Measurements from ENCODE around the gene PSKH1.
A peak's percentile ranks its signal among the peaks of the same experiment; 100 is the strongest.
"Not testable (repeated sequence)": the region's sequence is repeated elsewhere in the genome, so short reads cannot be mapped to it uniquely, and the experiment has no call there.

The PSKH1 gene

DNA sequence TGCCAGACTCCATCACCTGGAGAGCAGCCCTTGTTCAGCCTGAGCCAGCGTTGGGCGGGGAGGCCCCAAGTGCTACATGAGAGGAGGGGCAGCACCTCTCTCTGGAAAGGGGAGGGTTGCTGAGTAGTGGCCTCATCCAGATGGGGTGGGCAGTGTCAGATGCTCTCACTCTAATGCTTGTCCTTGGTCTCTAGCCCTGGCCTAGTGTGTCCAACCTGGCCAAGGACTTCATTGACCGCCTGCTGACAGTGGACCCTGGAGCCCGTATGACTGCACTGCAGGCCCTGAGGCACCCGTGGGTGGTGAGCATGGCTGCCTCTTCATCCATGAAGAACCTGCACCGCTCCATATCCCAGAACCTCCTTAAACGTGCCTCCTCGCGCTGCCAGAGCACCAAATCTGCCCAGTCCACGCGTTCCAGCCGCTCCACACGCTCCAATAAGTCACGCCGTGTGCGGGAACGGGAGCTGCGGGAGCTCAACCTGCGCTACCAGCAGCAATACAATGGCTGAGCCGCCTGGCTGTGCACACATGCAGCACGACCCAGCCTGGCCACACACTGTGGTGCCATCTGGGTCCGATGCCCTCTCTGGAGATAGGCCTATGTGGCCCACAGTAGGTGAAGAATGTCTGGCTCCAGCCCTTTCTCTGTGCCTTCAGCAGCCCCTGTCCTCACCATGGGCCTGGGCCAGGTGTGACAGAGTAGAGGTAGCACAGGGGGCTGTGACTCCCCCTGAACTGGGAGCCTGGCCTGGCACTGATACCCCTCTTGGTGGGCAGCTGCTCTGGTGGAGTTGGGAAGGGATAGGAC is 34.3 kb downstream of the PSKH1 start:
- no peak for DNase-seq

DNA sequence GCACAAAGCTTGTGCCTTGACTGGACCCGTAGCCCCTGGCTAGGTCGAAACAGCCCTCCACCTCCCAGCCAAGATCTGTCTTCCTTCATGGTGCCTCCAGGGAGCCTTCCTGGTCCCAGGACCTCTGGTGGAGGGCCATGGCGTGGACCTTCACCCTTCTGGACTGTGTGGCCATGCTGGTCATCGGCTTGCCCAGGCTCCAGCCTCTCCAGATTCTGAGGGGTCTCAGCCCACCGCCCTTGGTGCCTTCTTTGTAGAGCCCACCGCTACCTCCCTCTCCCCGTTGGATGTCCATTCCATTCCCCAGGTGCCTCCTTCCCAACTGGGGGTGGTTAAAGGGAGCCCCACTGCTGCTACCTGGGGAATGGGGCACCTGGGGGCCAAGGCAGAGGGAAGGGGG is 35.1 kb downstream of the PSKH1 start:
- no peak for DNase-seq

DNA sequence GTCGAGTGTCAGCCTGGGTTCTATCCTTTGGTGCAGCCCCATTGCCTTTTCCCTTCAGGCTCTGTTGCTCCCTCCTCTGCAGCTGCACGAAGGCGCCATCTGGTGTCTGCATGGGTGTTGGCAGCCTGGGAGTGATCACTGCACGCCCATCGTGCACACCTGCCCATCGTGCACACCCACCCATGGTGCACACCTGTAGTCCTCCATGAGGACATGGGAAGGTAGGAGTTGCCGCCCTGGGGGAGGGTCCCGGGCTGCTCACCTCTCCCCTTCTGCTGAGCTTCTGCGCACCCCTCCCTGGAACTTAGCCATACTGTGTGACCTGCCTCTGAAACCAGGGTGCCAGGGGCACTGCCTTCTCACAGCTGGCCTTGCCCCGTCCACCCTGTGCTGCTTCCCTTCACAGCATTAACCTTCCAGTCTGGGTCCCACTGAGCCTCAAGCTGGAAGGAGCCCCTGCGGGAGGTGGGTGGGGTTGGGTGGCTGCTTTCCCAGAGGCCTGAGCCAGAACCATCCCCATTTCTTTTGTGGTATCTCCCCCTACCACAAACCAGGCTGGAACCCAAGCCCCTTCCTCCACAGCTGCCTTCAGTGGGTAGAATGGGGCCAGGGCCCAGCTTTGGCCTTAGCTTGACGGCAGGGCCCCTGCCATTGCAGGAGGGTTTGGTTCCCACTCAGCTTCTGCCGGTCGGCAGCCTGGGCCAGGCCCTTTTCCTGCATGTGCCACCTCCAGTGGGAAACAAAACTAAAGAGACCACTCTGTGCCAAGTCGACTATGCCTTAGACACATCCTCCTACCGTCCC is 35.7 kb downstream of the PSKH1 start:
- DNase-seq: peak; percentile 29

DNA sequence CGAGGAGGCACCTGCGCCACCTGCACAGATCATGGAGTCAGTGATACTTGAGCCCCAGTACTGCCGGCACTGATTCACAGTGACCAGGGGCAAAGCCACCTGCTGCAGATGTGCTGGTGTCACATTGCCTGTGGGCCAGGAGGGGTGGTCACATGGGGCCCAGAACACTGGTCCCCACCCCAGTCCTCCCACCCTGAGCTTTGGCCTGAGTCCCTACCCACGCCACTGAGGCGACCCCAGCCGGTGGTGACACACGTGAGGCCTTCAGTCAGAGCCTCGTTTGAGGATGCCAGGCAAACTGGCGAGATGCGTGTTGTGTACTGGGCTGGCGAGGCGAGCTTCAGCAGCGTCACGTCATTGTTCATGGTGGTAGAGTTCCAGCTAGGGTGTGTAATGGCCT is 37.1 kb downstream of the PSKH1 start:
- no peak for DNase-seq

DNA sequence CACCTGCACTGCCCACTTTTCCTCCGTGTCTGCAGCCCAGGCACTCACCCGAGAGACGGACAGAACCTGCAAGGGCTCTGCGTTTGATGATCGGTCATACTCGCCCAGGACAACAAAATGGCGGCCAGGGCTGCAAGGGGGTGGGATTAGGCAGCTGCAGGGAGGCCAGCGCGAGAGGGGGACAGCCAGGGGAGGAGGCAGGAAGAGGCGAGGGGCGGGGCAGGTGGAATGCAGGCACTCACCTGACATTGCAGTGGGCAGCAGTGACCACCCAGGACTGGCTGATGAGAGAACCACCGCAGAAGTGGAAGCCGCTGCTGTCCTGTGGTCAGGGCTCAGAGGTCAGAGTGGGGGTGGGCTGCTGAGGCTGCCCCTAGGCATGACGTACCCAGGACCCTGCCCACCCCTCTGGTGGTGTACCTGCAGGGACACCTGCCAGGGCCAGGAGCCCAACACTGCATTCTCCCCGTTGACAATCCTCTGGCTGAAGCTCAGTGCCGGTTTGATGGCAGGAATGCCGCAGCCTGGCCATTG is 37.7 kb downstream of the PSKH1 start:
- DNase-seq: no peak

DNA sequence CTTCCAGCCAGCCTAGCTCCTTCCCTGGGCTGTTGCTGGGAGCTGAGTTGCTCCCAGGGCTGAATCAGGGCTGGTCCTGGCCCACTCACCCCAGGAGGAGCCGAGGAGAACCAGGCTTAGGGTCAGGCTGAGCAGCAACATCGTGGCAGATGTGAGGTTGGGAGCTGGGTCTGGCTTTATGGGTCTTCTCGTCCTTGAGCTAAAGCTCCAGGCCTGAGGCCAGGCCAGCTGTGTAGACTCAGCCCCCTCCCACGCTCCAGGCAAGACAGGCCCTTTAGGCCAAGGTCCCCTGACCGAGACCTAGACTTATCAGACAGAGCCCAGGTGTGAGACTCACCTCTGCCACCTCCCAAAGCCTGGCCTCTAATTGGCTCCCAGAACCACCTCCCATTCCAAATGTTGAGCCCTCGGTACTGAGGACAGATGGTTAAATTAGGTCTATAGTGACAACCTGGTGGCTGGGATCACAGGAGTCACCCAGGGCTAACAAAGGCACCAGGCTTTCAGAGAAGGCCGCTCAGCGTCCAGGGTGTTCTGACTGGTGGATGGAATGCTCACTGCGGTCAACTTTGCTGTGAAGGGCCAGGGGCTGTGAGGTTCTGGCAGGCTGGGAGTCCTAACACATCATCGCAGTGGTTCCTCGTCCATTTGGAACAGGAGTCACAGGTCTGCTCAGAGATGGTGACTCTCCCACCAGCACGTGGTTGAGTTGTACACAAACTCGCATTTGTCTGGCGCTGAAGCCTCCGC is 38.8 kb downstream of the PSKH1 start, which contains the start of gene CTRL:
CTRL (minus strand) TSS at position 151 of the 750 bp plus-strand sequence; CDS start at position 141, 10 bp downstream.
- DNase-seq: no peak

DNA sequence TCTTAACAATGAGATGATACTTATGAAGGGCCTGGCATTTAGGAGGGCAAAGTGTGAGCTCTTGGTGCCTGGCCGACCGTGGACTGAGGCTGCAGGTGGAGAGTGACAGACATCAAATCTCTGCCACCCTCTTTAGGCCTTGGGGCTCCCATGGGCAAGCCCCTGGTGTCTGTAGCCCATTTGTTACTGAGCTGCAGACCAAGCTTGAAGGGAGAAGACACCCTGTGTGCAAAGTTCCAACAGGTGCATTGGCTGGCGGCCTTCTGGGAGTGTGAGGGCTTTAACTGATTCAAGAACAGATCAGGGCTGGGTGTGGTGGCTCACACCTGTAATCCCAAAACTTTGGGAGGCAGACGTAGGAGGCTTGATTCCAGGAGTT is 39.4 kb downstream of the PSKH1 start:
- DNase-seq: no peak

DNA sequence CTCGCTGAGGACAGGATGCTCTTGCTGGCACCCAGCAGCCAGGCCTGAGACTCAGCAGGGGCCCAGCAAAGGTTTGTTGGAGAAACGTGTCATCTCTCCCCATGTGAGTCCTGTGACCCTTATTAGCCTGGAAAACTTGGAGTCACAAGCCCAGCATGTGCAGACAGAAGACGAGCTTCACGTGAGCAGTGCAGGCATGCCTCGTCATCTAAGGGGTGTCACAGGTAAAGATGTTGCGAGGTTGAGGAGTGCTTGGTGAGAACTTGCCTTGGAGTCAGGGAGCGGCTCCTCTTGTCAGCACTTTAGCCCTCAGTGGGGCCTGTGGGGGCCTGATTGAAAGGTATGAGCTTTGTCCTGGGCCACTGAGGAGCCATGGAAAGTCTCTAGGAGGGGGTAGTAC is 40.8 kb downstream of the PSKH1 start:
- no peak for DNase-seq

DNA sequence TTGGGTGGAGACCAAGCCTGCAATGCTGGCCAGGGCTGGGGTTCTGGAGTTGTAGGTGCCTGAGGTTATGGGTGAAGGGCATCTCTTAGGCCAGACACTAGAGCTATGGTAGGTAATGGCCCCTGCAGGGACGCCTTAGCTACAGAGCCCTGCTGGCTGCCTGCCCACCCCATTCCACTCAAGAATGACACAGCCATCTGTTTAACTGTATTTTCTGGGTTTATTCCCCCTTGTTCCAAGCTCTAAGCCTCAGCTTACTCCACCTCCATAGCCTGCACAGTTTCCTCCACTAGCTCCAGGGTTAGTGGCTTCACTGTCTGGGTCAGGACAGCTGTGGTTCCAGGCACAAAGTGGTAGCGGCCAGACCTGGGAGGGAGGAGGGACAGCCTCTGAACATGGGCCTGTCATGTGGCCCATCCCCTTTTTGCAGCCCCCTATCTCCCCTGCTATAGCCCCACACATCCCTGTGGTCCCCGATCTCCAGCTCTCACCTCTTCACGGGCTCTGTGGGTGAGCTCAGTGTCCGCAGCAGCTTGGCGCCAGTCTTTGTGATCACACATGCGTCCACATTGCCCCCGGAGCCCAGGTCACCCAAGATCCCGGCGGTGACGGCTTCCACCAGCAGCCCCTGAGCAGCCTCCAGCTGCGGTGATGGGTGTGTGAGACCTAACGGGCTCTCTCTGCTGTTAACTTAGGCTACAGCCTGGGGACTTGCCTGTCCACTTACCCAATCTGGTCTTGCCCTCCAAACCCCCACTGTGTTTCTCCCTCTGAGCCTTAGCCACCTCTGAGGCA is 41.4 kb downstream of the PSKH1 start:
- DNase-seq: no peak

DNA sequence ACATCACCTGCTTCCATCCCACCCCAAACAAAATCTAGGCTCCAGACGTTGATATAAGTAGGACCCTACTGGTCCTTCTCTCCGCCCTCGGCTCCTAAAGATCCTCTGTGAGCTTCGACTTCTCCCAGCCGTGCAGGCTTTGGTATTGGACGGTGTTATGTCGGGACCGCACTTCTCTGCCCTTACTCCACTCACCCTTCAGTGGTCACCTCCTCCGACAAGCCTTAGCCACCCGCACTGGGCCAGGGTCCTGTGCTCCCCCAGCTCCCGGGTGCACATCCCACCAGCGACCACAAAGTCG is 42.0 kb downstream of the PSKH1 start:
- DNase-seq: no peak

DNA sequence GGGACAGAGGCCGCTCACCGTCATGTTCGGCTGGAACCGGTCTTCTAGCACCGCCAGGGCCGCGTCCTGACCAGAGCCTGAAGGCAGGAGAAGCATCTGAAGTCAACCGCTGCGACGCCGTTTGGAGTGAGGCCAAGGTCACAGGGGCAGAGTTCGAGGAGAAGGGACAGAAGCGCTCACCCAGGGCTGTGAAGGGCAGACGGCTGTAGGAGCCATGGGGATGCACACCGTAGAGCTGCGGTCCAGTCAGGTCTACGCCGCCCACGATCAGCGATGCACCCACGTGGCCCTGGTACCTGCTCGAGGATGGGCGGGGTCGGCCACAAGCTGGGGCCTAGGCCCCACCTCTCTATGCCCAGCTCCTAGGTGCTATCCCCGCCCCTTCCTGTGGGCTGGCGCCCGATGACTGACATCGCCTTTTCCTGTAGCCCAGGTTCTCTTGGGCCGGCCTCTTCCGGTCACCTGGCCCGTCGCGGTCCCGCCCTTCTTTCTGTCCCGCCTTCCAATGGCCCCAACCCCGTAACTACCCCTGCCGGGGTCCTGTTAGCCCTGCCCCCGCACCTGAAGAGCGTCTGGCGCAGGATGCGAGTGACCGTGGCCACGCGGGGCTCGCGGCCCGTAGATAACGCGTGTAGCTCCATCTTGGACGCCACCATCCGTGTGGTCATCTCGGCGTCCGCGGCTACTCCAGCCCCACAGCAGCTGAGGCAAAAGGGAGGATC is 42.5 kb downstream of the PSKH1 start:
- peak; percentile 91 for DNase-seq

DNA sequence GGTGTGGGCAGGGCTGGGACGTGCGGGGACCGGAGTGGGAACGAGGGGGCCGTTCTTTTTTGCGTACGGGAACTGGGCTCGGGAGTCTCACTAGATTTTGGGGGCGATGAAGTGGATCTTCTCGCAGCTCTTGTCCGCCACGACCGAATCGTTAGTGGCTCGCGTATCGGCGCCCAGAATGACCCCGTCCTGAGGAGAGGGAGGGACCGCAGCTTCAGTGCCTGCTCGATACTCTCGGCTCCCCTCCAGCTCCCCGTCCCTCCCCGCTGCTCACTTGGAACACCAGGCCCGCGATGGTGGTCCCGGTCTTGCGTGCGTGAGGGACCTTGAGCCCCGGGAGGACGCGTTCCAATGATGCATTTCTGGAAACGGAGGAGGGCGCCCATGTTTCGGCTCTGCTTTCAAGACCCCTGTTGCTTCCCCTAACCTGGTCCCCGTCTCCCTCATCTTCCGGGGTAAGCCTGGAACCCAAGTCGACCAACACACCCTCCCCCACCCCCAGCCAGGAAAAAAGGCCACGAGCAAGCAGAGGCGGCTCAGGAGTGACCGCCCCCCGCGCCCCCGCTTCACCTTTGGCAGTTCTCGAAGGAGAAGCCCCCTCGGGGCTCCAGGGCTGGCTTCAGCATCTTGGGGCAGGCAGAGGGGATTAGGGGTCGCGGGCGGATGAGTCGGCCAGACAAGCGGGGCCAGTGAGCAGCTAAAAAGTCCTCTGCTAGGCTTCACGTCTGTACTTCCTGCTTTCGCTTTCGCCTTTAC is 43.2 kb downstream of the PSKH1 start, which contains the start of gene PSMB10:
PSMB10 (minus strand) TSS at position 727 of the 756 bp plus-strand sequence; CDS start at position 626, 101 bp downstream.
- DNase-seq: no peak

DNA sequence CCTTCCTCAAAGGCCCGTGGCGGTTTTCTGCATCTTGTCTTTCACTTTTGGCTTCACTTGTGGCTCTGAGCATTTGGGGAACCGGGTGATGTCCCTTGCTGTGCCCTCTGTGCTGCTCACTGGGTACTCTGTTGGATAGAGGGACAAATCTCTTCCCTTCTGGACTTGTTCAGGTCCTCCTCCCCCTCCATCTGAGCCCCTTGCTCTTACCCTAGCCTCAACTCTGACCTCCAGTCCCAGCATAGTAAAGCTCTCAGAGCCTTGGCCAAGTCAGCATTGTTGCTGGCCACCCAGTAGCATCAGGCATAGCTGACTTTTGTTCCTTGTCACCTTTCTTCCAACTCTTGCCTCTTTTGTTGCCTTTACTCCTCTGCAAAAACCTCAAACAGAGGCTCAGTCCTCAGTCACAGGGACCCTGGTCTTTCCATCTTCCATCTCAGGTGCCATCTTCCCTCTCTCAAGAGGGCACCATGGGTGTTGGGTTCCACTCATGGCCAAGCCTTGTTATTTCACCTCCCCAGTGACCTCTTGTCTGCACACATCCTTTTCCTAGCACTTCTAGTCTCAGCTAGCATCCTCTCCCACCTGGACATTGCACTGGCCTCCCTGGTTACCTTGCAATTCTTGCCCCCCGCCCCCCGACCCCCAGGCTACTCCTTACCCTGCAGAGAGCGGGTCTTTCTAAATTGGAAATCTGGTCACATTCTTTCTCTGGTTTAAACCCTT is 44.0 kb downstream of the PSKH1 start:
- no peak for DNase-seq

DNA sequence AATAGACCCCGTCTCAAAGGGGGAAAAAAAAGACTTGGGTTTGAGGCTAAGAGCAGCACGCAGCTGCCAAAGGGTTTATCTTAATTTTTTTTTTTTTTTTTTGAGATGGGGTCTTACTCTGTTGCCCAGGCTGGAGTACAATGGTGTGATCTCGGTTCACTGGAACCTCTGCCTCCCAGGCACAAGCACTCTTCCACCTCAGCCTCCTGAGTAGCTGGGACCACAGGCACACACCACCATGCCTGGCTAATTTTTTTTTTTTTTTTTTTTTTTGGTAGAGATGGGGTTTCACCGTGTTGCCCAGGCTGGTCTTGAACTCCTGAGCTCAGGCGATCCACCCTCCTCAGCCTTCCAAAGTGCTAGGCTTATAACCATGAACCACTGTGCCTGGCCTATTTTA is 44.7 kb downstream of the PSKH1 start:
- DNase-seq: not testable (repeated sequence)

DNA sequence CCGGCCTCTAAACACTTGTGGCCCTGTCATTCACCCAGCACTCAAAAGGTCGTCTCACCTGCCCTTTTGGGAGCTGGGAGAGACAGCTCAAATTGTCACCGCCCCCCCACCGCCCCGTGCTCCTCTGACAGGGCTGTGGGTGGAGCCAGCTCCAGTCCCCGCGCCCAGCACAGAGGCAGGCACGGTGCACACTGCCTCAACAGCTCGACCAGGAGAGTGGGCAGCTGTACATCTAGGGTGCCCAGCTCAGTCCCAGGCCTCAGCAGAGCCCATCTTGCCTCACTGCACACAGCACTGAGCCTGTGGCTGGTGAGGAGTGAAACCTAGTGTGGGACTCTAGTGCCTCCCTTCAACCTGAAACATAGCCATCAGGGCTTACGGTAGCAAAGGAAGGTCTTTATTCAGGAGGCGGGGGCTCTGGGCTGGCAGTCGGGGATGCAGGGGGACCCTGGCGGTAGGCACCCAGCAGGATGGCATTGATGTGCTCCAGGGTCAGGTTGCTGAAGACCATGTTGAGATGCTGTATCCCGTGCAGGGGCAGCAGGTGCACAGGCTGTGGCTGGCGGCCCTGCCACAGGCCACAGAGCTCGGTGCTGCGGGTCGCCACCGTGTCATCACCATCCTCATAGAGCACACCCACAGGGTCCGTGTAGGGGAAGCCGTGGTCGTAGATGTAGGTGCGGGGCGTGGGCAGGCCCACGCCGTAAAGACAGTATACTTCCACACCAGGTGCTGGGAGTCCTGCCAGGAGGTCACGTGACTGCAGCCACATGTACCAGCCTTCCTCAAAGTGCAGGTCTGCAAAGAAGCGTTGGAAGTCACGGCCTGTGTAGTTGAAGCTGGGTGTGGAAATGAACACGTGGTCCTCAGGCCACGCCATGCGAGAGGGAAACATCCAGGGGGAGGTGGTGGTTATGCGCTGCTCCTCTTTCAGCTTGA is 46.7 kb downstream of the PSKH1 start:
- no peak for DNase-seq

DNA sequence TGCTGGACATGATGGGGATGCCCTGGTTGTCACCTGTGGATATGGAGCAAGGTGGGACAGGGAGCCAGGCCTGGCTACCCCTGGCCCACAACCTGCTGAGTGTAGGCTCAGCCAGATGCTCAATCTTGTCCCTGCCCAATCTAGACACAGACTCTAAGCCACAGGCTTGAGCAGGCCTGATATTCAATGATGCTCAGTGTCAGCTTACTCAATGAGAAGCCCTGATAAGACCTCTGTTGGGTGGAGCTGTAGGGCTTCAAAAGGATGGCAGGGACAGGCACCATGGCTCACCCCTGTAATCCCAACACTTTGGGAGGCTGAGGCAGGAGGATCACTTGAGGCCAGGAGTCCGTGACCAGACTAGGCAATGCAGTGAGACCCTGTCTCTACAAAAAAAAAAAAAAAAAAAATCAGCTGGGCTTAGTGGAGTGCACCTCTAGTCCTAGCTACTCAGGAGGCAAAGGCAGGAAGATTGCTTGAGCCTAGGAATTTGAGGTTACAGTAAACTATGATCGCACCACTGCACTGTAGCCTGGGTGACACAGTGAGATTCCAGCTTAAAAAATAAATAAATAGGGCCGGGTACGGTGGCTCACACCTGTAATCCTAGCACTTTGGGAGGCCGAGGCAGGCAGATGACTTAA is 47.5 kb downstream of the PSKH1 start:
- DNase-seq: no peak

DNA sequence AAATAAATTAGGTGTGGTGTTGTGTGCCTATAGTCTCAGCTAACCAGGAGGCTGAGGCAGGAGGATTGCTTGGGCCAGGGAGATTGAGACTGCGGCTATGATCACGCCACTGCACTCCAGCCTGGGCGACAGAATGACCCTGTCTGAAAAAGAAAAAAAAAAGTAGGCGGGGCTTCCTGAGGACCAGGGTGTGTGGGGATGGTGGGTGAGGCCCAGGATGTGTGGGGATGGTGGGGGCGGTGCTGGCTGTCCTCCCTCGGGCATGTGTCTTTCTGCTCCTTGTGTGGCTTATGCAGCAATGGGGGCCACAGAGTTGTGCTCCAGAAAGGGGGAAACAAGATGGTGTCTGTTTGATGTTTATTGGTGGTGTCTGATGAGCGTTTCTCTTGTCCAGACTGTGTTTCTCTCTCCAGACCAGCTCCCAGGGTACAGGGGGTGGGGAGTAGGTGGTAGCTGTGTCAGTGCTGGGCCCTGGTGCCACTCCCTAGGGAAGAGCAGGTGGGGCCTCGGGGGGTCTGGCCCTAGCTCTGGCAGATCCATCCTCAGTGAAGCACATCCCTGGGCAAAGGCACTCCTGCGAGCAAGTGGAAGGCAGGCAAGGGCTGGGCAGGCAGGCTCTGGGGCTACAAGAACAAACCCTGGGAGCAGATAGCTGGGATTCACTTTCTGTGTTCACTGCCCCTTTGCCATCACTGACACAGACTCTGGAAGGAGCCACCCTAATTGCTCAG is 48.6 kb downstream of the PSKH1 start:
- DNase-seq: no peak

DNA sequence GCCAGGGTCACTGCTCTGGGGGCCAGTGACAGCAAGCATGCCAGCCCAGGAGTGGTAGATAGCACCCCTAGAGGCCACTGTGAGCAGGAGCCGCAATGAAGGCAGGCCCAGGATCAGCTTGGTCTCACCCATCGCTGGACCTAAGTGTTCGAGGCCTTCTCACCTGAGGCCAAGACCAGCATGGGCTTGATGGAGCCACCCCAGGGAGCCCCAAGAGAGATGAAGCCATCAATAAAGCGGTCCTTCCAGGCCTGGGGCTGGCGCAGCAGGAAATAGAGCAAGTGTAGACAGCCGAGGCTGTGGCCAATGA is 49.1 kb downstream of the PSKH1 start:
- no peak for DNase-seq
